ENCODE results near the gene EGFR.

The EGFR gene

GRCh38 chr7:55240418-55241142 lies 221.8 kb downstream of the EGFR start:
- no peak for DNase-seq

DNA sequence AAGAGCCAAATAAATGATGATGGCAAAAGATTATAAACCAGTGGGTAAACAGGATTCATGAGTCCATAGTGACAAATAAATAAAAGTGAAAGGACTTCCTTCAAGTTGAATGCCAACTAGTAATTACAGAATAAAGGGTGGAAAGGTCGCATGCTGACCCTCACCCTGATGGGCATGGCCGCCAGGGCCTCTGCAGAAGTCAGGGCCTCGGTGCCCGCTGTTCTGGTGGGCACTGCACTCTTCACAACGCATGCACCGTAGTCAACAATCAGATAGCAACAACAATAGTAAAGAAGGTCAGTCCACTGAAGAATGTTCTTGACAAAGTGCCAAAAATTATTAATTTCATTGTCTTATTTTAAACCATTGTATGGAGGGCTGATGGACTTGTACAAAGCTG lies 223.1 kb downstream of the EGFR start:
- no peak for DNase-seq

DNA sequence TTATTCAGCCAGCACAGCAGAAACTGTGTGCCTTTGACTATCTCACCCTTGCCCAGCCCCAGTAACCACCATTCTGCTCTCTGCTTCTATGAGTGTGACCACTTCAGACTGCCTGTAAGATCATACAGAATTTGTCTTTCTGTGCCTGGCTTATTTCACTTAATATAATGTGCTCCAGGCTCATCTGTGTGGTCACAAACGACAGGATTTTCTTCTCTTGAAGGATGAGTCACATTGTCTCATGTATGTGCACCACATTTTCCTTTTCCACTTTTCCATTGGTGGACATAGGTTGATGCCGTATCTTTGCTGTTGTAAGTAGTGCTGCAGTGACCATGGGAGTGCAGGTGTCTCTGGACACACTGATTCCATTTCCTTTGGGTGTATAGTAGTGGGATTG lies 223.8 kb downstream of the EGFR start:
- no peak for DNase-seq

- no peak for DNase-seq
Observed at GRCh38 chr7:55244006-55244745, 225.4 kb downstream of the EGFR start.

- DNase-seq, result peak in 20 of 56 donors; percentile 5 to 64 (median 18)
Observed at GRCh38 chr7:55245271-55245723, 226.5 kb downstream of the EGFR start.

DNA sequence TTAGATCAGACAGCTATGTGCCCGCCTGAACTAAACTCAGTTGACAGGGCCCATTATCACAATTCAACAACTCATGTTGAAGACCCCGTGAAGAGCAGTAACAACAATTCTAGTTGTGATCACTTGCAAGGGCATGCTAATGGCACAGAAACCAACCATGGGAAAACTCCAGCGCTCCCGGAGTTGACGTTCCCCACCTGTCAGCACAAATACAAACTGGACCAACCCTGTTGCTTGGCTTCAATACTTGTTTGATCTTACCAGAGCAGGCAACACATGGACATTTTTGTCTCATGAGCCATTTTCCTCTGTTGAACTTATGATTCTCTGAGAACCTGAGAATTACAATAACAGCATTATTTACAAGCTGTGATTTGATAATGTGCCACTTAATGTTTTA lies 227.4 kb downstream of the EGFR start:
- no peak for DNase-seq

DNA sequence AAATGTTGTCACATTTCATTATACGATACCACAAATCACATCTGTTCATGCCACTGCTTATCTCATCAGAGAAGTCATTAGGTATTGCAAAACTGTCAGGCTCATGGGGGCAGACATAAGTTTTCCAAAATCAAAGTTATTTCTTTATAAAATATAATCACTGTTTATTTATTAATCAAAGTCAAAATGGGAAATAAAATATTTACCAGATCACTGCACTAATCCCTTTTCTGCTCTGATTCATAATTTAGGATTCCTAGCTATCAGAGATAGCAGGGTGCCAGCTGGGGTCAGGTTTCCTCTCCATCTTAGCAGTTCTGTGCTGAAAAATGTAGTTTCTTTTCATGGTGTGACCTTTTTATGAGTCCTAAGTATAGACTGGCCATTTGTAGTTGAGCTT lies 228.6 kb downstream of the EGFR start:
- no peak for DNase-seq

DNA sequence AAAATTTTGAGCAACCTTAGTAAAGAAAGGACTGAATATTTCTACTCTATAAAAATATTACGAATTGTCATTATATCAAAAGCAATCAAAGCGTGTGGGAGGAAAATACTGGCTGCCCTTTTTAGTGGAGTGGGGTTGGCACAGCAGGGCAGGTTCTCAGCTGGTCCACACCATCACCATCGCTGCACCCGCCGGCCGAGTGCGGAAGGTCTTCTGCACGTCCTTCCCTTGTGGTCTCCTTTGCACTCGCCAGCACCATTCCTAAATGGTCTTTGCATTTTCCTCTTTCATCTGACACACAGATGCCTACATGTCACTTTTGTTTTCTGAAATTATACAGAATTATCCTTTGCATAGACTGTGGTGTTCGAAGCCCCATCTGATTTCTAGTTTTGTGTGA lies 229.7 kb downstream of the EGFR start:
- DNase-seq, result no peak

DNA sequence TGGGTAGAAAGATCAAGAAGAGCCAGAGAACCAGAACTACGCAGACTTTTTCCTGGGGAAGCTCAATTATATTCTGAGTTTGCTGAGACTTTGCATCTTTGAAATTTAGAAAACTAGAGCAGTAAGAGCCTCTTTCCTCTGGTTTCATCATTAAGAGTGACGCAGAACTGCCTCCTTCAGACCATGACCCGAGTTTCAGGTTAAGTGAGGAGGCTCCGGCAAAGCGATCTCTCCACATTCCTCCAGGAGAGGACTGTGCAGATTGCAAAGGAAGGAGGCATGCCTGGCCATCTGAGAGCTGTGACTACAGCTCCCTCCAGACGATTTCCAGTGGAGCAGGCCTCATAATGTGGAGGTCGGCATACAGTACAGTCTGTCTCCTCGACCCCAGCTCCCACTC lies 230.5 kb downstream of the EGFR start:
- DNase-seq, result no peak

GRCh38 chr7:55250313-55250712 lies 231.5 kb downstream of the EGFR start:
- DNase-seq, result peak in 1 of 56 donors; percentile 7

DNA sequence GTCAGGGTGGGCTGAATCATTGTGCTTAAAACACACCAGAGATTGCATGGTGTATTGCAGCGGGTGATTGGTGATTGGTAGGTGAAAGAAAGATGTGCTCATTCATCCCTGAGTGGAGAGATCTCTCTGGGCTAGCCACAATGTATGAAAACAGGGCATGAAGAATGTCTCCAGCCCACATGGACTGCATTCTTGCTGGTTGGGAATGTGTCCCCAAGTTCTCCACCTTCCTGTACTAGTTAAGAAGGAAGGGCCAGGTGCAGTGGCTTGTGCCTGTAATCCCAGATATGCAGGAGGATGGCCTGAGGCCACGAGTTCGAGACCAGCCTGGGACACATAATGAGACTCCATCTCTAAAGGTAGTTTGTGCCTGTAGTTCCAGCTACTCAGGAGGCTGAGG lies 232.5 kb downstream of the EGFR start:
- DNase-seq, result no peak

DNA sequence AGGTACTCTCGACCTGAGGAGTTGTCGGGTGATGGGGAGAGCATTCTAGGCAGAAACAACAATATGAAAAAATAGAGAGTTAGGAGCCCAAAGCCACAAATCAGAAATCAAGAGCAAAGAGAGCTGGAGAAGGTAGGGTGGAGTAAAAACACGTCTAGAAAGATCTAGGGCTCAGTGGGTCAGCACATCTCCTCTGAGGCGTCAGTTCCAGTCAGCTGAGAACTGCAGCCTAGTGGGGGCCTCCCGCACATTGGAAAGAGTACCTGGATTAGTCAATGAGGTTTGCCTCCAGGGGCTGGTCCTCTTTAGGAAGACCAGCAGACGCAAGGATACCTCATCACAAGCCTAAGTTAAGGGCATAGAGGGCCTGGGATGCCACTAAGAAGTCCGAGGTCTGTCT lies 233.1 kb downstream of the EGFR start:
- no peak for DNase-seq

- no peak for DNase-seq
Observed at GRCh38 chr7:55252386-55252785, 233.6 kb downstream of the EGFR start.

DNA sequence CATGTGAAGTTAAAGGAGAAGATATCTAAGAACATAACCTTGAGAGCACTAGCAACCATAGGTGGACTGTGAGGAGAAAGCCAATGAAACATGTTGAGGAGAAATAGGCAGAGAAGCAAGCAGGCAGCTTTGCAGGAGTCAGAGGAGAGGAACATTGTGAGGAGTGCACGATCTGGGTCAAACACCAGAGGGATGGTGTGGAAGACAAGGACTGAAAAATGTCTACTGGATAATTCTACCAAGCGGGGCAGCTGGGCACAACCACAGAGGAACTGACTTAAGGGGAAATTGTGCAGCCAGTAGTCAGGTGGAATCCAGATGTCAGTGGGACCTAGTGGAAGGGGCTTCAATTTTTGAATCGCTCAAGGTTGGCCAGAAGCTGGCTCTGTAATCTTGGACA lies 234.4 kb downstream of the EGFR start:
- DNase-seq, result no peak

DNA sequence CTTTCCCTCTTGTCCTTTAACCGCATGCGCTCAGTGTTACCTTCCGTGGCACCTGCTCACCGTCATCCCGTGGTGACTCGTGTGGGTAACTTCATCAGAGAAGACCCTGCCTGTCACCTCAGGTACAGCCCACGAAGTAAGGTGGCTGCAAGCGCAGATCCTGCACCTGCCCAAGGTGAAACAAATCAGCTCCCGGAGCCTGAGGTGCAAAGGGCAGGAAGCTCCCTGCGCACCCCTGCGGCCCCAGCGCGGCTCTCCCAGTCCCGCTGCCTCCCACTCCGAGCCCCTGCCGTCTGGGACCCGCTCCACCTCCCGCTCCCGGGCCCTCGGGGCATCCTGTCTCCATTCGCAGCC lies 235.4 kb downstream of the EGFR start:
- DNase-seq, result no peak

- peak in 53 of 56 donors; percentile 6 to 92 (median 67) for DNase-seq
Observed at GRCh38 chr7:55254596-55255495, 236.0 kb downstream of the EGFR start.

DNA sequence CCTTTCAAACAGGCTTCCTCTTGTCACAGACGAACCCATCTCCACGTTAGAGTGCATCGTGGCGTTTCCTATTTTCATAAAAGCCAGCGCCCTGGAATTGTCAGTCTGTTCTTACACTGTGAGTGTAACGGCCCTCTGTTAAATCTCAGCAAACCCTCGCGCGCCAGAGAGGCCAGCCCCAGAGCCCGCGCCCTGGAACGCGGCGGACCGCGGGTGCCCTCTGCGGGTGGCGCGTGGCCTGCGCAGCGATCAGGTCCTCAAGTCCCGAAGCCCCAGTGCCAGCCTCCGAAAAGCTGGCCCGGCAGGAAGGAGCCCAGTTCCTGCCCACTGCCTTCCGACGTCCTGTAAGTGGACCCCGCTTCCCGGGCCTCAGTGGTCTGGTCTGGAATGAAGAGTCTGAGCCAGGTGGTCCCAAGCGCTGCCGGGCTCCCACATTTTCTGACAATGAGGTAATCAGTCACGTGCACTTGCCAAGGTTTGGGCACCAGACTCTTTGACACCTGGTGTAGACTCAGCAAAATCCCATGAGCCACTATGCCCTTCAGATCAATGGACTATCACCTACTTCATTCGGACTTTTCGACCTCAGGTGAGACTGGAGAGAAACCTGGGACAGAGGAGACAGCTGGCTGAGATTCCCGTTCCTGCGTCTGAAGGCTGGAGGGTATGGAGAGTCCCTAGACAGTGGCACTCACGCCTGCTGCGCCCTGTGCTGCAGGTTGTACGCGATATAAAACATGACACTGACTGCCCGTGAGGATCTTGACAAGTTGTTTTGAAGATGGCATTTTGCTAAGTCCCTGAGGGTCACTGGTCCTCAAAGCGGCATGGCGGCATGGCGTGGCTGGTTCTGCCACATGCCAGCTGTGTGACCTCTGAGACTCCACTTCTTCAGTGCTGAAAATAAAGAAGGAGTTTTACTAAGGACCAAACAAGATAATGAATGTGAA lies 237.0 kb downstream of the EGFR start:
- peak in 53 of 56 donors; percentile 12 to 88 (median 57) for DNase-seq

- no peak for DNase-seq
Observed at GRCh38 chr7:55258631-55259030, 239.8 kb downstream of the EGFR start.

DNA sequence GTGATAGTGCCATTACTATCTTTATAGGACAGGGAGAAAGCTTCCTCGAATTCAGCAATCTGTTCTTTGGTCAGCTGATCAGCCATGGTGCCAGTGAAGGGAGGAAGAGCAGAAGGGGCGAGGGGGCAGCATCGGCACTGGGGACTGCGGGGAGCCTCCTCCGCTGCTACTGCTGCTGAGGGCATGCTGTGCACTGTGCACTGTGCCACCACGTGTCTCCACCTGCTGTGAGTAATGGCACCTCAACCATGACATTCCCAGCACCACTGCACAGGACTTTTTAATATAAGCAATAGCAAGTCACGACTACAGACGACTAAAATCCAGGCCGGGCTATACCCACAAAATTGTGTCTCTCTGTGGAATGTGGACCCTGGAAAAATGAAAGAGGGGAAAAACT lies 241.4 kb downstream of the EGFR start:
- DNase-seq, result no peak

DNA sequence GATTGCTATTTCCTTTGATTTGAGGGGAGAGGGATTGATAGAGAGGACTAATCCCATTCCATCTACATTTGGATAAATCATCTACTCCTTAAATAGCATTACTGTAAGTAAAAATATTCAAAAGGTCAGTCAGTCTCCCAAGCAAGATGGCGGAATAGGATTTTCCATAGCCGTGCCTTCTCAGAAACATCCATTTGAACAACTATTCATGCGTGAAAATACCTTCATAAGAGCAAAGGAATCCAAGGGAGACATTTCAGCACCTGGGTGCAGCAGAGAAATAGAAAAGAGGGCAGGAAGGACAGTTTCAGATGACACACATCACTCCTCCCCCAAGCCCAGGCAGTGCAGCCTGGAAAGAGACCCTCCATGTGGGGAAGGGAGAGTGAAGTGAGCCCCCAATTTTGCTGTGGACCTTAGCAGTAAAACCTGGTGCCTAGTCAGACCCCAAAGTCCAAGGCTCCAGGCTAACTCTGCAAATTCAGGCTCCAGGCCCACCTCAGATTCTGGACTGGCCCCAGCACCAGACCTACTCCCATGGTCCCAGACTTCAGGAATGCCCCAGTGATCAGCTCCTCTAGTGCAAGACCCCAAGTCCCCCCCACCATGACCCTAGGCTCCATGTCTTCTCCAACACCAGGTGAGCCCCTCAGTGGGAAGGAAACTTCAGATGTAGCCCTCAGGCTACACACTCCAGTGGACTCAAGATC lies 242.0 kb downstream of the EGFR start:
- no peak for DNase-seq
